Measurements from ENCODE around the gene ZNF554.
"Not testable (repeated sequence)": the region's sequence is repeated elsewhere in the genome, so short reads cannot be mapped to it uniquely, and the experiment has no call there.

ZNF554 gene

GRCh38 chr19:2783781-2784145, 35.9 kb upstream of the ZNF554 start:
- no peaks in the 10 kb centered on the region for H3K27me3 ChIP-seq (ENCODE audit: low read depth)
- no peaks in the 10 kb centered on the region for H3K9me3 ChIP-seq
- in situ Hi-C loops (cut with MboI; ENCODE audit: low sequenced_read_pairs), result no loop called here
- H3K4me1 ChIP-seq, result peaks cover 20% of the 10 kb centered on the region
- no peak for DNase-seq (ENCODE audit: low spot score in 2 of 2)
- peaks cover 37% of the 10 kb centered on the region for H3K36me3 ChIP-seq (replicated peaks)
- no peak overlapping the region for H3K4me3 ChIP-seq

- in situ Hi-C loops (cut with MboI; ENCODE audit: low sequenced_read_pairs), result no loop called here
- Histone ChIP-seq H3K9me3 (no peaks in the 10 kb centered on the region), H3K27me3 (ENCODE audit: low read depth) (no peaks in the 10 kb centered on the region), H3K36me3 (replicated peaks) (peaks cover 41% of the 10 kb centered on the region), H3K4me3 (peak within 1 kb of the TSS; percentile 94), H3K4me1 (peaks cover 20% of the 10 kb centered on the region)
- DNase-seq (ENCODE audit: low spot score in 2 of 2), result peak; percentile 99 to 100
Observed at GRCh38 chr19:2785244-2785997, 34.2 kb upstream of the ZNF554 start, which contains the start of gene THOP1. Gene THOP1 (plus strand): TSS chr19:2785503. CDS start chr19:2785663, 160 bp downstream.

- Histone ChIP-seq H3K4me3 (no peak overlapping the region; the same call in 1 of the 2 replicates), H3K4me1 (peaks cover 12% of the 10 kb centered on the region), H3K9me3 (no peaks in the 10 kb centered on the region), H3K36me3 (replicated peaks) (peaks cover 50% of the 10 kb centered on the region), H3K27me3 (ENCODE audit: low read depth) (no peaks in the 10 kb centered on the region)
- in situ Hi-C loops (cut with MboI; ENCODE audit: low sequenced_read_pairs), result no loop called here
- no peak for DNase-seq (ENCODE audit: low spot score in 2 of 2)
Observed at GRCh38 chr19:2787115-2787514, 32.6 kb upstream of the ZNF554 start.

DNA sequence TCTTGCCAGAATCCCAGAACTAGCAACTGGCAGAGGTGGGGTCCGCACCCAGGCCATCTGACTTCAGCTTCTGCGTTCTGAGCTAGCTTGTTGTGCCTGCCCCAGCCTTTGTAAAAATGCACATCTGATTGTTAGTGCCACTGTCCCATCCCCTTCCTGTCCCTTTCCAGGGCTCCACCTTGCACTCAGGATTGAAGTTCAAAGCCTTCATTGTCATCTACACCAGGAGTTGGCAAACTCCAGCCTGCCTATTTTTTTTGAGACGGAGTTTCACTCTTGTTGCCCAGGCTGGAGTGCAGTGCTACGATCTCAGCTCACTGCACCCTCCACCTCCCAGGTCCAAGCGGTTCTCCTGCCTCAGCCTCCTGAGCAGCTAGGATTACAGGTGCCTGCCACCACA, 31.4 kb upstream of the ZNF554 start:
- DNase-seq (ENCODE audit: low spot score in 2 of 2), result no peak
- Histone ChIP-seq H3K4me3 (no peak overlapping the region), H3K36me3 (replicated peaks) (peaks cover 53% of the 10 kb centered on the region), H3K27me3 (ENCODE audit: low read depth) (no peaks in the 10 kb centered on the region), H3K9me3 (no peaks in the 10 kb centered on the region), H3K4me1 (peaks cover 10% of the 10 kb centered on the region)
- in situ Hi-C loops (cut with MboI; ENCODE audit: low sequenced_read_pairs), result no loop called here

GRCh38 chr19:2790194-2790556, 29.5 kb upstream of the ZNF554 start:
- in situ Hi-C loops (cut with MboI; ENCODE audit: low sequenced_read_pairs), result no loop called here
- no peaks in the 10 kb centered on the region for H3K27me3 ChIP-seq (ENCODE audit: low read depth)

GRCh38 chr19:2790557-2791271, 29.0 kb upstream of the ZNF554 start:
- DNase-seq (ENCODE audit: low spot score in 2 of 2), result no peak
- Histone ChIP-seq H3K27me3 (ENCODE audit: low read depth) (no peaks in the 10 kb centered on the region), H3K9me3 (no peaks in the 10 kb centered on the region), H3K4me1 (peaks cover 6% of the 10 kb centered on the region), H3K4me3 (no peak overlapping the region), H3K36me3 (replicated peaks) (peaks cover 78% of the 10 kb centered on the region)
- in situ Hi-C loops (cut with MboI; ENCODE audit: low sequenced_read_pairs), result no loop called here

More at GRCh38 chr19:2790194-2790556, 29.5 kb upstream of the ZNF554 start:
- DNase-seq (ENCODE audit: low spot score in 2 of 2), result no peak
- peaks cover 72% of the 10 kb centered on the region for H3K36me3 ChIP-seq (replicated peaks)
- H3K9me3 ChIP-seq, result no peaks in the 10 kb centered on the region
- no peak overlapping the region for H3K4me3 ChIP-seq
- peaks cover 6% of the 10 kb centered on the region for H3K4me1 ChIP-seq

DNA sequence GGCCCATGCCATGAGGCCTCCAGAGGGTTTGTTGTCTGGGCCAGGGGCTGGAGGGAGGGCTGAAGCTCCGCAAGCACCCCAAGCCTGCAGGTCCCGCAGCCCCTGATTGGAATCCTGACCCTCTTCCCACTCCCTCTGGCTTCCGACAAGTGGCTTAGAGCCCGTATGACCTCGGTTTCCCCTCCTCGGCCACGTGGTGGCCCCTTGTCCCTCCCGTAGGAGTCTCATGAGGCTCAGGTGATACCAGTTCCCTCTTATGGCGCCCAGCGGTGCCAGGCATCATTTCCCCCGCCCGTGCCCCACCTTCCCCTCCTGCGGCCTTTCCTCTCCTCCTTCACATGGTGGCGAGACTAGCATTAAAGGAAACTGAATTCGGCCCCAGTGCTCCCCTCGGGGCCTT, 28.2 kb upstream of the ZNF554 start:
- in situ Hi-C loops (cut with MboI; ENCODE audit: low sequenced_read_pairs), result no loop called here
- Histone ChIP-seq H3K27me3 (ENCODE audit: low read depth) (no peaks in the 10 kb centered on the region), H3K4me1 (peaks cover 6% of the 10 kb centered on the region), H3K4me3 (no peak overlapping the region), H3K9me3 (no peaks in the 10 kb centered on the region), H3K36me3 (replicated peaks) (peaks cover 85% of the 10 kb centered on the region)
- DNase-seq (ENCODE audit: low spot score in 2 of 2), result no peak

DNA sequence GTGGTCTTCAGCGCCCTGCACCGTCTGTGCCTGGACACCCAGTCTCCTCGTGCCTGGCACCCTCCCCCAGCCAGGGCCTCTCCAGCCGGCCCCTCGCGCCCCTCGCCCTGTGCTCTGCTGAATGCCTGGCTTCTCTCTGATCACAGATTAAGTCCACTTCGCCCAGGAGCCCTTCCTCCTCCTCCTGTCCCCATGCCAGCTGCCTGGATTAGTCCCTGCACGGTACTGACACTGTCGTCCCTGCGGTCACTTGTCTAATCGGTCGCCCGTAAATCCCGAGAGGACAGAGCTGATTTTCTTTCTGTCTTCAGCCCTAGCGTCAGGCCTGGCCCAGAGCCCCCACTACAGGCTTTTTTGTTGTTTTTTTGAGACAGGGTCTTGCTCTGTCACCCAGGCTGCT, 27.8 kb upstream of the ZNF554 start:
- in situ Hi-C loops (cut with MboI; ENCODE audit: low sequenced_read_pairs), result no loop called here
- no peaks in the 10 kb centered on the region for H3K9me3 ChIP-seq
- H3K4me3 ChIP-seq, result no peak overlapping the region
- DNase-seq (ENCODE audit: low spot score in 2 of 2), result no peak
- peaks cover 86% of the 10 kb centered on the region for H3K36me3 ChIP-seq (replicated peaks)
- no peaks in the 10 kb centered on the region for H3K27me3 ChIP-seq (ENCODE audit: low read depth)
- peaks cover 5% of the 10 kb centered on the region for H3K4me1 ChIP-seq

DNA sequence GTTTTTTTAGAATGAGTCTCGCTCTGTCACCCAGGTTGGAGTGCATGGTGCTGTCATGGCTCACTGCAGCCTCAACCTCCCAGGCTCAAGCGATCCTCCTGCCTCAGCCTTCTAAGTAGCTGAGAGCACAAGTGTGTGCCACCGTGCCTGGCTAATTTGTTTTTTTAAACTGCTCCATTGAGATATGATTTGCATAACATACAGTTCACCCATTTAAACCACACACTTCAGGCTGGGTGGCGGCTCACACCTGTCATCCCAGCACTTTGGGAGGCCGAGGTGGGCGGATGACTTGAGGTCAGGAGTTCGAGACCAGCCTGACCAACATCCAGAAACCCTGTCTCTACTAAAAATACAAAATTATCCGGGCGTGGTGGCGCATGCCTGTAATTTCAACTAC, 27.0 kb upstream of the ZNF554 start:
- in situ Hi-C loops (cut with MboI; ENCODE audit: low sequenced_read_pairs), result not testable (repeated sequence)

DNA sequence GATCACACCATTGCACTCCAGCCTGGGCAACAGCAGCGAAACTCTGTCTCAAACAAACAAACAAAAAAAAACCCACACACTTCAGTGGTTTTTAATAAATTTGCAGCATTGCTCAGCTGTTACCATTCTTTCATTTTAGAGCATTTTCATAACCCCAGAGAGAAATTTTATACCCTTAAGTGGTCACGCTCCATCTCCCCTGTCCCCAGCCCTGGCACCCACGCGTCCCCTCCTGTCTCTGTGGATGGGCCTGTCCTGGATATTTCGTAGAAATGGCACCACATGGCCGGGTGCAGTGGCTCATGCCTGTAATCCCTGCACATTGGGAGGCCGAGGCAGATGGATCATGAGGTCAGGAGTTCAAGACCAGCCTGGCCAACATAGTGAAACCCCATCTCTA, 26.5 kb upstream of the ZNF554 start:
- Histone ChIP-seq H3K9me3 (no peaks in the 10 kb centered on the region), H3K36me3 (replicated peaks) (peaks cover 85% of the 10 kb centered on the region), H3K4me3 (no peak overlapping the region), H3K27me3 (ENCODE audit: low read depth) (no peaks in the 10 kb centered on the region), H3K4me1 (no peaks in the 10 kb centered on the region)
- in situ Hi-C loops (cut with MboI; ENCODE audit: low sequenced_read_pairs), result no loop called here
- no peak for DNase-seq (ENCODE audit: low spot score in 2 of 2)

More for the DNA sequence above, 27.0 kb upstream of the ZNF554 start:
- not testable (repeated sequence) for H3K4me3 ChIP-seq; DNase-seq (ENCODE audit: low spot score in 2 of 2); H3K9me3 ChIP-seq; H3K4me1 ChIP-seq; H3K27me3 ChIP-seq (ENCODE audit: low read depth)
- peaks cover 87% of the 10 kb centered on the region for H3K36me3 ChIP-seq (replicated peaks)

GRCh38 chr19:2793577-2793976, 26.1 kb upstream of the ZNF554 start:
- DNase-seq (ENCODE audit: low spot score in 2 of 2), result no peak
- Histone ChIP-seq H3K27me3 (ENCODE audit: low read depth) (no peaks in the 10 kb centered on the region), H3K4me1 (no peaks in the 10 kb centered on the region), H3K9me3 (no peaks in the 10 kb centered on the region), H3K4me3 (no peak overlapping the region), H3K36me3 (replicated peaks) (peaks cover 85% of the 10 kb centered on the region)
- in situ Hi-C loops (cut with MboI; ENCODE audit: low sequenced_read_pairs), result no loop called here

- Histone ChIP-seq H3K36me3 (replicated peaks) (peaks cover 85% of the 10 kb centered on the region), H3K9me3 (no peaks in the 10 kb centered on the region), H3K4me1 (no peaks in the 10 kb centered on the region), H3K27me3 (ENCODE audit: low read depth) (no peaks in the 10 kb centered on the region), H3K4me3 (no peak overlapping the region)
- in situ Hi-C loops (cut with MboI; ENCODE audit: low sequenced_read_pairs), result no loop called here
- no peak for DNase-seq (ENCODE audit: low spot score in 2 of 2)
Observed at GRCh38 chr19:2795827-2796658, 23.6 kb upstream of the ZNF554 start.

DNA sequence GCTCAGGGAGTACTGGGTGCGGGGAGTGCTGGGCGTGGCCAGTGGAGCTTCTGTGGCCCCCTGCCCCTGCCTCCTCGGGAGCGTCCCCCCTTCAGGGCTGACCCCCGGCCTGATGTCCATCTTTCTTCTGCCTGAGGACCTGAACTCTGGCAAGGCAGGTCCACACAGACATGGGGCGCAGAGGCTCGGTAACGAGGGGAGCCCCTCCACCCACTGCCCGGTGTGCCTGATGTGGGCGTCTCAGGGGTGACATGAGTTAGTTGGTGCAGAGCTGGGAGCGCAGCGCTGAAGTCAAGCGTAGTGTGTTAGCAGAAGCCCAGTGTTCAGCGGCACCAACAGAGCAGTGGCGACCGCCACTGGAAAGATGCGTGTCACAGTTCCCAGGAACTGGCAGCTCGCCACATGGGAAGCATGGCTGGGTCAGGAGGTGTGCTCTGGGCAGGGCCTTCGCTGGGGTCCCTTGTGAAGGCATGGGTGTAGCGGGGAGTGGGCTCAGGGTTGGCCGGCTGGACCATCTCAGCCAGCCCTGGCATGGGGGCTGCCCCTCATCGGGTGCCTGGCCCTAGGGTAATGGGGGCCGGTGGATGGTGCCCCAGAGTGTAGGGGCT, 22.9 kb upstream of the ZNF554 start:
- Histone ChIP-seq H3K27me3 (ENCODE audit: low read depth) (no peaks in the 10 kb centered on the region), H3K9me3 (no peaks in the 10 kb centered on the region), H3K4me1 (no peaks in the 10 kb centered on the region), H3K36me3 (replicated peaks) (peaks cover 84% of the 10 kb centered on the region), H3K4me3 (no peak overlapping the region)
- in situ Hi-C loops (cut with MboI; ENCODE audit: low sequenced_read_pairs), result no loop called here
- no peak for DNase-seq (ENCODE audit: low spot score in 2 of 2)

Measured in HAP-1 (cell line).